HEK293 (cell line): Measurements from ENCODE around the gene RTN4.

Experiments used
- CTCF ChIA-PET: fragments of 350-600 bp; formaldehyde crosslinking; extraction: SDS; loops from one replicate; lab custom pipeline; 2021; ENCODE audit warnings: antibody characterized with exemption; lab: Yijun Ruan, JAX
- POLR2A ChIA-PET: fragments of 300-600 bp; formaldehyde crosslinking; extraction: SDS; loops from one replicate; lab custom pipeline; 2020; ENCODE audit warnings: antibody characterized with exemption, inconsistent platforms; lab: Yijun Ruan, JAX
- H3K27ac ChIP-seq: fragments of 200-500 bp; sonication (Bioruptor generic); 2 replicates; pipeline ENCODE4 v1.5.1; 2014; ENCODE audit warnings: low read depth, low read length, control low read depth, inconsistent platforms; ENCODE audit errors: extremely low read depth
- H3K36me3 ChIP-seq, 2 experiments: fragments of 200-500 bp in 1 of 2; sonication (Bioruptor generic) in 1 of 2; 1 replicate in 1 of 2; 2 replicates in 1 of 2; pipeline ENCODE4 v1.5.1; 2014 to 2017; ENCODE audit warnings: inconsistent platforms in 2 of 2, low read length in 2 of 2; ENCODE audit not compliant: control insufficient read depth in 2 of 2, insufficient read depth in 1 of 2
- H3K4me1 ChIP-seq: fragments of 200-500 bp; sonication (Bioruptor generic); 2 replicates; pipeline ENCODE4 v1.5.1; 2014; ENCODE audit warnings: mild to moderate bottlenecking, low read length, inconsistent platforms; ENCODE audit not compliant: control insufficient read depth, insufficient read depth
- H3K4me3 ChIP-seq: 2 replicates; pipeline ENCODE4 v1.5.1; 2011; ENCODE audit warnings: low read depth, mild to moderate bottlenecking, control low read depth, low read length, moderate library complexity
- H3K9me3 ChIP-seq: fragments of 200-500 bp; sonication (Bioruptor generic); 2 replicates; pipeline ENCODE4 v1.5.1; 2014; ENCODE audit warnings: low read depth, low read length, inconsistent platforms; ENCODE audit not compliant: control insufficient read depth, insufficient read depth
- GLI2 ChIP-seq: fragments of 450-650 bp; formaldehyde crosslinking; IDR thresholded peaks from 2 replicates; pipeline ENCODE4; 2017; ENCODE audit warnings: missing biosample characterization, missing genetic modification characterization, low read depth, borderline replicate concordance
- KLF16 ChIP-seq: fragments of 450-650 bp; formaldehyde crosslinking; IDR thresholded peaks from 2 replicates; pipeline ENCODE4 v1.5.1; 2017; ENCODE audit warnings: missing biosample characterization, missing genetic modification characterization
- MYNN ChIP-seq: fragments of 450-650 bp; formaldehyde crosslinking; IDR thresholded peaks from 2 replicates; pipeline ENCODE4 v1.5.1; 2016; ENCODE audit warnings: missing biosample characterization, missing genetic modification characterization, borderline replicate concordance
- SETDB1 ChIP-seq: IDR thresholded peaks from one replicate; pipeline ENCODE4 v1.6.1; 2017; ENCODE audit warnings: mild to moderate bottlenecking, low read length, moderate library complexity, mixed read lengths; ENCODE audit not compliant: insufficient read length
- ZBTB20 ChIP-seq: fragments of 450-650 bp; formaldehyde crosslinking; IDR thresholded peaks from 2 replicates; pipeline ENCODE4 v1.5.1; 2016; ENCODE audit warnings: missing biosample characterization, missing genetic modification characterization
- ZBTB8A ChIP-seq: fragments of 450-650 bp; formaldehyde crosslinking; IDR thresholded peaks from 2 replicates; pipeline ENCODE4 v1.5.1; 2016; ENCODE audit warnings: missing biosample characterization, missing genetic modification characterization
- ZNF335 ChIP-seq: fragments of 450-650 bp; formaldehyde crosslinking; conservative IDR thresholded peaks from 2 replicates; pipeline ENCODE4 v1.5.1; 2016; ENCODE audit warnings: missing biosample characterization, missing genetic modification characterization
- ZNF473 ChIP-seq: fragments of 450-650 bp; formaldehyde crosslinking; IDR thresholded peaks from 2 replicates; pipeline ENCODE4 v1.5.1; 2017; ENCODE audit warnings: missing biosample characterization, missing genetic modification characterization
- ZNF747 ChIP-seq: fragments of 450-650 bp; formaldehyde crosslinking; IDR thresholded peaks from 2 replicates; pipeline ENCODE4 v1.5.1; 2016; ENCODE audit warnings: missing biosample characterization, missing genetic modification characterization
- TF ChIP-seq, protein P1 (sequence below): fragments of 450-650 bp; formaldehyde crosslinking; IDR thresholded peaks from 2 replicates; pipeline ENCODE4 v1.5.1; 2016; ENCODE audit warnings: missing biosample characterization, missing genetic modification characterization

Gene RTN4

DNA sequence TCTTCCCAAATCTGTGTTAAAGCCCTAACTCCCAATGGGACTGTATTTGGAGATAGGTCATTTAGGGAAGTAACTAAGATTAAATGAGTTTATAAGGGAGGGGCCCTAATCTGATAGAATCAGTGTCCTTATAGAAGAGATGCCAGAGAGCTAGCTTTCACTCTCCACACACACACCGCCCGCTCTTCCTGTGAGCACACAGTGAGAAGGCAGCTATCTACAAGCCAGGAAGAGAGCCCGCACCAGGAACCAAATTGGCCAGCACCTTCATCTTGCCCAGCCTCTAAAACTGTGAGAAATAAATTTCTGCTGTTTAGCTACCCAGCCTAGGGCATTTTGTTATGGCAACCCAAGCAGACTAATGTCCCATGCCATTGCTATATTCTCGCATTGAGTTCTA lies 125.2 kb downstream of the RTN4 start:
- ChIA-PET CTCF (no interaction called here), POLR2A (no interaction called here)
- Histone ChIP-seq H3K9me3 (no peaks in the 10 kb centered on the region), H3K36me3 (no peaks in the 10 kb centered on the region), H3K27ac (no peak overlapping the region), H3K4me3 (no peak overlapping the region), H3K4me1 (no peaks in the 10 kb centered on the region)
- TF ChIP-seq ZNF335 (tag by site-specific recombination), result no peak
- TF ChIP-seq, all 188 proteins: peak for 0

DNA sequence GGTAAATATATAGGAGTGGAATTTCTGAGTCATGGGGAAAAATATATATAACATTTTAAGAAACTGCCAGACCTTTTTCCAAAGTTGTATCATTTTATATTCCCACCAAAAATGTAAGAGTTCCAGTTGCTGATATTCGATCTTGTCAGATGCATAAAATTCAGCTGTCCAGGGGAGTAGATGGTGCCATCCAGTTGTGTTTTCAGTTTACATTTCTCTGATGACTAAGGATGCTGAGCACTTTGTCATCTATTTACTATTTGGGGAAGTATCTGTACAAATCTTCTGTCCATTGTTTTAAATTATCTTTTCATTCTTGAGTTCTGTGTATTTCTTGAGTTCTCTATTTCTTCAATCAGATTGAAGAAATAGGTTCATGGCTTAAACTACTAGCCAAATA lies 126.1 kb downstream of the RTN4 start:
- POLR2A ChIA-PET, result no interaction called here
- no peaks in the 10 kb centered on the region for H3K9me3 ChIP-seq
- H3K27ac ChIP-seq, result no peak overlapping the region
- CTCF ChIA-PET, result interaction anchor here (0.5 to 0.7 kb wide), 2 partner anchors 107 to 316 kb away, joined by 3 read pairs; no protein-coding TSS in a partner anchor
- TF ChIP-seq KLF16 (no peak), ZNF747 (tag by site-specific recombination) (no peak), ZBTB20 (no peak), MYNN (tag by site-specific recombination) (no peak), ZBTB8A (no peak), GLI2 (no peak), ZNF473 (no peak), SETDB1 (no peak)
- TF ChIP-seq, protein P1, sequence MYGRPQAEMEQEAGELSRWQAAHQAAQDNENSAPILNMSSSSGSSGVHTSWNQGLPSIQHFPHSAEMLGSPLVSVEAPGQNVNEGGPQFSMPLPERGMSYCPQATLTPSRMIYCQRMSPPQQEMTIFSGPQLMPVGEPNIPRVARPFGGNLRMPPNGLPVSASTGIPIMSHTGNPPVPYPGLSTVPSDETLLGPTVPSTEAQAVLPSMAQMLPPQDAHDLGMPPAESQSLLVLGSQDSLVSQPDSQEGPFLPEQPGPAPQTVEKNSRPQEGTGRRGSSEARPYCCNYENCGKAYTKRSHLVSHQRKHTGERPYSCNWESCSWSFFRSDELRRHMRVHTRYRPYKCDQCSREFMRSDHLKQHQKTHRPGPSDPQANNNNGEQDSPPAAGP, result no peak
- TF ChIP-seq, all 188 proteins: peak for 0
- no peaks in the 10 kb centered on the region for H3K4me1 ChIP-seq
- no peaks in the 10 kb centered on the region for H3K36me3 ChIP-seq
- H3K4me3 ChIP-seq, result no peak overlapping the region
